Left lobe of liver (tissue), 2 donors: Measurements from ENCODE around the gene SLC45A3. TPM values are rescaled to one million over a fixed set of nuclear protein-coding genes. Genes with fewer than 3 reads are reported as not detected.
"Not testable (repeated sequence)": the region's sequence is repeated elsewhere in the genome, so short reads cannot be mapped to it uniquely, and the experiment has no call there.

ENCODE experiments used
- ATAC-seq: fragments of 200-7000 bp; cut with Tn5 transposase; one replicate; pipeline ENCODE4 v1.9.1; 2020; ENCODE audit warnings: mild to moderate bottlenecking, moderate library complexity
- DNase-seq: peaks from one replicate; pipeline ENCODE4 v3.0.0-alpha.2; 2020; ENCODE audit warnings: low spot score
- total RNA-seq: library from RNA; stranded (reverse); gene quantifications from one replicate; pipeline ENCODE4 v1.2.1, GENCODE V29; 2021
- donor health status: DM: no; HTN: no; CAD: no; lungs with moderate emphysema.
- donor health status: DM: no; HTN: yes; CAD: no.

SLC45A3 gene
- total RNA-seq, 1 donor from 2014 or later, result 21.2 TPM

DNA sequence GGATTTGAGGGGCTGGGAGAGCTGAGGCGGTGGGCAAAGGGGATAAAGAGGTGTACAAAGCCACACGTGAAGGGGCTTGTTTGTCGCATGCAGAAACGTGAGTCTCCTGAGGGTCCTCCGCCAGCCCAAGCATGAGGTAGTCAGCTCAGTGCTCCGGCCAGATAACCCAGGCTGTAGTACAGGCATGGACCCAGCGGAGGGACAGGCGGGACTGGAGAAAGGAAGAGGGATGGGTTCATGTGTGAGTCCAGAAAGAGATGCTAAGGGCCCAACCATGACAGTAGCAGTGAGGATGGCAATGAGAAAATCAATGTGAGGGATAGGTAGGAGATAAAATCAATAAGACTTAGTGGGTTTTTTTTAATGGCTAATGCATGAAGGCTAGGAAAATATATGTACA, 34.8 kb downstream of the SLC45A3 start:
- ATAC-seq (no peak), DNase-seq (no peak)

DNA sequence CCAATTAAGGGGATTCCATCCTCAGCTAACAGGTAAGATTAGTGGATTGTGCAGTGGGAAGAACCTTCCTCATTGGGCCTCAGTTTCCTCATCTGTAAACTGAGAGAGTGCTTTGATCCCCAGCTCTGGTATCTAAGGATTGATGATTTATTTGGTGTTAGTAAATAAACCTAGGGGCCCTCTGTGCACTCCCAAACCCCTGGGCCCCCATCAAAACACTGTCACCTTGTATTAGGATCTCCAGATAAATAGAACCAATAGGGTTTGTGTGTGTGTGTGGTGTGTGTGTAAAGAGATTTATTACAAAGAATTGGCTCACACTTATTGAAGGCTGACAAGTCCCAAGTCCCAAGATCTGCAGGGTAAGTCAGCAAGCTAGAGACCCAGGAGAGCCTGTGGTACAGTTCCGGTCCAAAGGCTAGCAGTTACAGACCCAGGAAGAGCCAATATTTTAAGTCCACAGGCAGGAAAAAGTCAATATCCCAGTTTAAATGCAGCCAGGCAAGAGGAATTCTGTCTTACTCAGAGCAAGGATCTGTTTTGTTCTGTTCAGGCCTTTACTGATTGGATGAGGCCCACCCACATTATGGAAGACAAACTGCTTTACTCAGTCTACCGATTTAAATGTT, 37.5 kb downstream of the SLC45A3 start:
- no peak for DNase-seq
- ATAC-seq, result peak; percentile 36

DNA sequence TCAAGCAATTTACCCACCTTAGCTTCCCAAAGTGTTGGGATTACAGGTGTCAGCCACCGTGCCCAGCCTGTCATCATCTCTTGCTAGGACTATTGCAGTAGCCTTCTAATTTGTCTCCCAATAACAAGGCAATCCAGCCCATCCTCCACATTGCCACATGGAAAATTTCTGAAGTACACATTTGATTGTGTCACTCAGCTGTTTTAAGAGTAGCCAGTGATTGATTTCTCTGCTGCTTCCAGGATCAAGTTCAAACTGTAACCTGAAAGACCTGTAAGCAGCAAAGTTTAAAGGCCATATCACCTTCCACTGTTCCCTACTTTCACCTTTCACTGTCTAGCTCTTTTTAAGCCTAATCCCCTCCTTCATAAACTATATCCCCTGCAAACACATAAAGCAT, 40.7 kb downstream of the SLC45A3 start:
- peak; percentile 74 for ATAC-seq
- DNase-seq, result peak; percentile 72

DNA sequence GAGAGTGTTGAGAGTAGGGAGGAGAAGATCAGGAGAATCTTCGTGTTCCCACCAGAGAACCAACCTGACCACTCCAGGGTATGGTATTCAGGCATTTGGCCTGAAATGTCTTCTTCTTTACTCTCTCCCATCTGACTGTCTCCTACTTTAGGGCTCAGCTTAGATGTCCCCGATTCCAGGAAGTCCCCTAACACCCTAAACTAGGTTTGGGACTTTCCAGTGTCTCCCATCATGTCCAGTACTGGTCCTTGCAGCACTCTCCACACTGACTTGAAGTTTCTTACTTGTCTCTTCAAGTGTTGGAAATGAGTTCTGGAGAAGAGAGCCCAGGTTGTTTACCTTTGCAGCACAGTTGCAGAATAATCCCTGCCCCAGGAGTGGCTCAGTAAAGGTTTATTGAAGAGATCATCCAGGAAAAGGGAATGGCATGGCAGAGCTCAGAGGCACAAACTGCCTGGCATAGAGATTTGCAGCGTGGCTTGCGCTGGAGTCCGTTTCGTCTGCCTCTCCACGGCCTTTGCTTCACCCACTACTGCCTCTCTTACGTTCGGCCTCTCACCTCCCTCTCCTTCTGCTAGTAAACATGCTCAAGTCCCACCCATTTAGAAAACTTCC, 42.3 kb downstream of the SLC45A3 start:
- DNase-seq, result no peak
- ATAC-seq, result no peak

DNA sequence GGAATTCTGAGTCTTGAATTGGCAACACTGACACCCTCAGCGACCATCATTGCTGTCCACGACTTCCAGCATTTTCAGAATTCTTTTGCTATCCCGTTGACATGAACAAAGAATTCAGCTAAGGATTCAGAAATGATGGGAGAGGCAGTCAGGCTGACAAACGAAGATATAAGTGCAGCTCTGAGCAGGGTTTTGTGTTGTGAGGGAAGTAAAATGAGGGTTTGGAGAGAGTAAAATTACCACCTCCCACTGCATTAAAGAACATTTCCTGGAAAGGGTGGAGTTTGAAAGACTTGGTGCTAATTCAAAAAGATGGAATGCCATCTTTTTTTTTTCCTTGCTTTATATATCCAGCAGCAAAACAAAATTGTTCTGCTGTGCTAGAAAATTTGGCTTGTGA, 43.6 kb downstream of the SLC45A3 start:
- no peak for DNase-seq
- no peak for ATAC-seq

DNA sequence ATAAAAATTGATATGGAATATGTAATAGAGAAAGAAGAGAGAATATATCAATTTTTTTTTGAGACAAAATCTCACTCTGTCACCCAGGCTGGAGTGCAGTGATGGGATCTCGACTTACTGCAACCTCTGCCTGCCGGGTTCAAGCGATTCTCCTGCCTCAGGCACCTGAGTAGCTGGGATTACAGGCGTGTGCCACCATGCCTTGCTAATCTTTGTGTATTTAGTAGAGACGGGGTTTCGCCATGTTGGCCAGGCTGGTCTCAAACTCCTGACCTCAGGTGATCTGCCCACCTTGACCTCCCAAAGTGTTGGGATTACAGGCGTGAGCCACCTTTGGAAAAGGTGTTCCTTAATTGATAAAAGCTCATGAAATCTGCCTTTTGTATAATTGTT, 44.2 kb downstream of the SLC45A3 start:
- not testable (repeated sequence) for DNase-seq, ATAC-seq

DNA sequence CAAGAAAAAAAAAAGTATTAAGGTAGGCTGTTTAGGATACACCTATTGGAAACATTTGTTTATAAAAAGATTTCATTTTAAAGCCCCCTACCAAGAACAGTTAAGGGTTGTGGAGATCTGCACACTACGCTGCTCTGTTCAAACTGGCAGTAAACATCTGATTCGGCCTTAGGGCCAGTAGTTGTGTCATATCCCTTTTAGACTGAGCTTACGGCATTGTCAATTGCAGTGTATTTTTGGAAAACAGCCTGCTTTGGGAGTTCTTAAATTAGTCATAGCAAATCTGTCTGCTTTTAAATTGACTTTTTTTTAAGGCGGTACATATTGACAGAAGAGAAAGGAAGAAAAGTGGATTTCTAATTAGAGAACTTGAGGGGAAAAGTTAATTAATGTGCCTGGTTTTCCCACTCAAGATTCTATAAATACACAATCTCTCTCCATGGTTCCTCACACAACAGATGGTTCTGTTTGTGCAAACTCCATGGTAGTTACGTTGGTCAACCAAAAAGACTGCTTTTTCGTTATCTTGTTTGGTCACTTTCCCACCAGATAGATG, 46.8 kb downstream of the SLC45A3 start:
- no peak for DNase-seq
- peak; percentile 16 for ATAC-seq

DNA sequence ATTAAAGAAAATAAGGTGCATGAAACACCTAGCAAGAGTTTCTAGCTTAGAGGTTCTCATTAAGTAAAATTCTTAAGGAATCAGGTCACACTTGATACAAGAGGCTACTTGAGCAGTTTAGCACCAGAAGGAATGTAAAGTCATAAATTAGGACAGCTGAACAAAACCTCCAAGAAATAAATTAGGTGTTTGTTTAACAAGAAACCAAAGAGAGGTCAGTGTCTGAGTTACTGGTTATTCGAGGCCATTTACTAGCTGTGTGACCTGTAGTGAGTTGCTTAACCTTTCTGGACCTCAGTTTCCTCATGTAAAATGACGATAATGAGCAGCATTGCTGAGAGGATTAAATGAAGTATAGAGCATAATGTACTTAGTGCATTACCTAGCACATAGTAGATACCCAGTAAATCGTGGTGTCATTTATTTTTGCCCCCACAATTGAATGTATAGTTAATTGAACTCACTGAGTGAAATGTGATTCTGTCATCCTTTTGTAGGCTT, 47.6 kb downstream of the SLC45A3 start:
- DNase-seq, result no peak
- no peak for ATAC-seq

DNA sequence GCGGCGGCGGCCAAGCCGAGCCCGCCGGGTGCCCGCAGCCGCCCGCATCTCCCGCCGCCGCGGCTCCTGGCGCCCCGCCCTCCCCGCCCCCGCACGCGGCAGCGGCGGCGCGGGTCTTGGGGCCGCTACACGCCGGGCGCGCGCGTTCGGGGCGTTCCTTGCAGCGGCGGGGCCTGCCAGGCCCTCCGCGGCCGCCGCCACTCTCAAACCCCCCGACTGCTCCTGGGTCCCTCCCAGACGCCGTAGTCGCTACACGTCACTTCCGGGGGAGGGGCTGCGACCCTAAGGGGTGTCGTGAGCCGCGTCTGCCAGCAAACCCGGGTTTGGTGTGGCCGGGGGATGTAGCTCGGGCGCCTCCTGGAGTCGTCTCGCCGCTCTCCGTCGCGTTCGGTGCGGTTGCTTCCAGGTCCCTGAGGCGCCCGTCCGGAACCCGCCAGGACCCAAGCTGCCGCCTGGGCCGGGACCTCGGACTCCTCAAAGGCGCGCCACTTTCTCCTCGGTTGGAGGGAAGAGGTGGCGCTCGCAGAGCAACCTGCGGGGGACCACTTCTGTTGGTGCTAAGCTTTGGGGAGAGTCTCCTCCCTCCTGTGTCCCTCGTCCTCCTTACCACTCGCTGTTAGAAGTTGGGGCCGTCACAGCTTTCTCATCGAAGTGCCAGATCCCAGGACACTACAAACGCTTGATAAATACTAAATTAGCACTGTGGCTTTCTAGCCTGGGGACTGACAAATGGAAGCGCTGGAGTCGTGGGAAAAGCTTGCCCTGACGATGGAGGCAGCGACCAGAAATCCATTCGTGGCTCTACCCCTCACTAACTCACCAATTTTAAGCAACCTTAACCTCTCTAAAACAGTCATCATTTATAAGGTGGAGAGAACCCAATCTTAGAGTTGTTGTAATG, 48.3 kb downstream of the SLC45A3 start, which contains the start of gene ELK4:
Gene ELK4, minus strand, starts transcription at position 244 of the 901 bp plus-strand sequence. CDS start 8,129 bp downstream, outside the sequence.
- ATAC-seq (peak; percentile 88), DNase-seq (peak; percentile 99)

DNA sequence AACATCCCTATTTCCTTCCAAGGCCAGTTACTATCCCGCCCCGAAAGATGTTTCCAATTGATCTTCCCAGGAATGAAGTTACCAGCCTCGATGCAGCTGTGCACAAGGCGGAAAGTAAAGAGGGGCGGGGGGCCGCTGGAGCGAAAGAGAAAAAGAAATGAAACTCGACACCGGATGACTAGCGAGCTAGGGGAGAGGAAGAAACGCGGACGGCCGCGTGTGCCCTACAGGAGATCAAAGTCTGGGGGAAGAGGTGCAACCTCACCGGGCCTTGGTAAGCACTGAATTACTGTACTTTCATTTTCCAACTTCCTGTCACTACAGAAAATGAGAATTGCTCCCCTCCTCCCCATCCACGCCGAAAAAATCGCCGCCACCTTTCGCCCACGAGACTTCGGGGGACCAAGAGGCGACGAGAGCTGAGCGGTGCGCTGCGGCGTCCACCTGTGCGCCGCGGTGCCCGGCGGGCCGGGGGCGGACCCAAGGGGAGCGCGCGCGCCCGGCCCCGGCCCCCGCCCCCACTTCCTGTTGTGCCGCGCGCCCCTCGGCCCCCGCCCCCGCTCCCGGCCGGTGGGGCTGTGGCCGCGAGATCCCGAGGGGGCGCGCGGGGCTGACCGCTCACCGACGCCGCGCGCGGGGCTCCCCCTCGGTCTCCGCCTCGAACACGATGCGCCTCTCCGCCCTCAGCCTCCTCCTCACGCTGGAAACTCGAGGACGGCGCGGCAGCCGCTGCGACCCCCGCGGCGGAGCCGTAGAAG, 49.1 kb downstream of the SLC45A3 start:
- DNase-seq (peak; percentile 79), ATAC-seq (peak; percentile 61)

DNA sequence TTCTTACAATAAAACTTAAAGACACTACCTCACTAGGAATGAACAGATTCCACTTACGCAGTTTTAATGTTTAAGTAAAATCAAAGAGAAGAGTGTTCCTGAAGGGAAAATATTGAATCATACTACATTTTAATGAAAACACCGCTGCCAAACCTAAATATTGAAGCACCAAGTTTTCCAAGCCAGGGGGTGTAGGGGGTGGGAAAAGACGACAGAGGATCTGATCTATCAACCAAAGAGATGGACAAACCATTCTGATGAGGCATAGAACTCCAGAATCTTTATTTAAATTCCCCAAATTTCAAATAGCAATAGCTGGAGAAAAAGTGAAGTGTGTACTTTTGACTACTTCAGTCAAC, 49.7 kb downstream of the SLC45A3 start:
- DNase-seq (no peak), ATAC-seq (no peak)

DNA sequence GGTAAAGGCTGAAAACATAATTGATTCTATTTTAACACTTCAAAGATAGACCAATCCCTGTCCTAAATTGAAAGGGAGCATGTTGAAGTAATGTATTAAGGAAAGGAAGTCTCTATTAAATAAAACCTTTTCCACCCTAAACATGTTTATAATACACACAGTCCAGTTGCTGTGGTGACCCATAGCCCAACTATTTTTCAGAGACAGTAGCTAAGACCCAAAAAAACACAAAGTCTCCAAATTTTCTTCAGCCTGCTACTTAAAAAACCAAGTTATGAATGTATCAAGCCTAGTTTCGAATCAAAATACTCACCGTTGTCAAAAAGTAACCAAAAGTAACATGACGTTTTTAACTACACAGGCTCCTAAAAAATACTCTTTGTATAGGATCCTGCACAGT, 50.1 kb downstream of the SLC45A3 start:
- ATAC-seq (no peak), DNase-seq (no peak)

DNA sequence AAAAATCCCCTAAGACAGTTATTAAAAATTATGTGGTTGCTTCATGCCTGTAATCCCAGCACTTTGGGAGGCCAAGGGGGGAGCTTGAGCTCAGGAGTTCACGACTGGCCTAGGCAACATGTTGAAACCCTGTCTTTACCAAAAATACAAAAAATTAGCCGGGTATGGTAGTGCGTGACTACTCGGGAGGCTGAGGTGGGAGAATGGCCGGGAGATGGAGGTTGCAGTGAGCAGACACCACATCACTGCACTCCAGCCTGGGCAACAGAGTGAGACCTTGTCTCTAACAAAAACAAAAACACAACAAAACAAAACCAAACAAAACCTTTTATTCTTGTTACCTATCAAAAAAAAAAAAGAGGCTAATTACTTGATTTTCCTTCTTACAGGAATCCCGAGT, 50.6 kb downstream of the SLC45A3 start:
- no peak for DNase-seq
- ATAC-seq, result no peak

DNA sequence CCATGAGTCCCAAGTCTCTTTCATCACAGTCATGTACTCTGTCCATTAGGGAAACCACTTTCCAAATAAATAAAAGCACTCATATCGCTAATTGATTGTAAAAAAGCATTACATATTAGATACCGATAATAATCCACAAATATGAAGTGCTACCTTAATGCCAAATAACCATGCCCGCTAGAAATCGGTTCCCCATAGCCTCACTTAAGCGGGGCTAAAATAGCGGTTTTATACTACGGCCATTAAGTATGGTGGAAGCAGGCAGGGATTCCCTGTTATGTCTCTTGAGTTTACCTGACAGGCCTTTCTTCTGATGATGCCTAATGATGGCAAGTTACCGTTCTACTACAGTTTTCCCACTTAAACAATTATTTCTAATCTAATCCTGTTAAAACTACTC, 52.4 kb downstream of the SLC45A3 start:
- ATAC-seq, result no peak
- no peak for DNase-seq

DNA sequence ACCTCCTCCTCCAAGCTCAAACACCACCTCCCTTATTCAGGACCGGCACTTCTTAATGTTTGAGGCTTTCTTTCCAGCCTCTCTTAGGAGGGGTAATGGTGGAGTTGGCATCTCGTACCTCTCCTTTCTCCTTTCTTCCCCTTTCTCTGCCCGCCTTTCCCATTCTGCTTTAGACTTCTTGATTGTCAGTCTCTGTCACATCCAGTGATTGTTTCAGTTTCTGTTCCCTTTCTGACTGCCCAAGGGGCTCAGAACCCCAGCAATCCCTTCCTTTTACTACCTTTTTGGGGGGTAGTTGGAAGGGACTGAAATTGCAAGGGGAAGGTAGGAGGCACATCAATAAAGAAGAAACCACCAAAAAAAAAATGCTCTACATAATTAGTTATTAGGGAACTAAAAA, 54.1 kb downstream of the SLC45A3 start:
- no peak for DNase-seq
- ATAC-seq, result no peak

DNA sequence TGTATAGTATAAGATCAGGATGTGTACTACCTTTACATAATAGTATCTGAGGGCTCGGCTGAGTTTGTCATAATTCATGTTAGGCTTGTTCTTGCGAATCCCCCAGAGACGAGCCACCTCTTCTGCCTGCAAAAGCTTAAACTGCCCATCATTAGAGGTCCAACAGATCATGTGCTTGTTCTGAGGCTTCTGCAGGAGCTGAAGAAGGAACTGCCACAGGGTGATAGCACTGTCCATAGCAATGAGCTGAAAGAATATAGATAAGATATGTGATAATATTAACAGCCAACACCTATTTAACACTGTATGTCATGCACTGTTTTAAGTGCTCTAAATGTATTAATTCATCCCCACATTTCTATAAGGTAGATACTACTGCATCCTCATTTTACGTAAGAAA, 56.7 kb downstream of the SLC45A3 start:
- no peak for ATAC-seq
- no peak for DNase-seq

DNA sequence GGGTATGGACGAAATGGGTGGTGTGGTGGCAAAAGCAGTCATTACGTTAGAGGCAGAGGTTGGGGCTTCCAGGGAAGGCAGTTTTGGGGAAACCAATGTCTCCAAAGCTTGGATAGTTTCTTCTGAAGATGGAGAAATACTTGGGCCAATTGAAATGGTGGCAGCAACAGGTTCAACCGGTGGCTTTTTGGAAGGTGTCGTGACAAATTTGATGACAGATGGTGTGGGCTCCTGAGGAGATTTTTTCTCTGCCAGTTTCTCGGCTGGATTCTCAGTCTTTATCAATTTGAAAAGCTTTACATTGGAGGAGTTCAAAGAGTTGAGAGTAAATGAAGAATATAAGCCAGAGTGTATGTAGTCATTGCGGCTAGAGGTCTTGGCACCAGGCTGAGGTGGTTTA, 60.0 kb downstream of the SLC45A3 start:
- no peak for DNase-seq
- ATAC-seq, result no peak

DNA sequence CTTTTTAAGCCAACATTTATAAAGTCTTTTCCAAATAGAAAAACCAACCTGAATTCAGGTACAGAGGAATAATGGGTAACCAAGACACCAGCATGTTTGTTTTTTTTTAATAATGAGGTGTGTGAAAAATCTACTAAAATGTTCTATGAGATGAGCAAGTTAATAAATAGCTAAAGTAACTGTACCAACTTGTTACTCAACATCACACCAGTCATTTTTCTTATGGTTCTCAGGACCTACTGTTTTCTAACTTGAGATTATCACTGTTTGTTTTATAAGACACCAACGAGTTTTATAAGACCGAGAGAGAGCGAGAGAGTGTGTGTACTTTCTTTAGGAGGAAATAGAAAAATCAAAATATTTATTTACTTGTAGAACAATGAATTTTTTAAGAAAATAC, 60.9 kb downstream of the SLC45A3 start:
- ATAC-seq (no peak), DNase-seq (no peak)

DNA sequence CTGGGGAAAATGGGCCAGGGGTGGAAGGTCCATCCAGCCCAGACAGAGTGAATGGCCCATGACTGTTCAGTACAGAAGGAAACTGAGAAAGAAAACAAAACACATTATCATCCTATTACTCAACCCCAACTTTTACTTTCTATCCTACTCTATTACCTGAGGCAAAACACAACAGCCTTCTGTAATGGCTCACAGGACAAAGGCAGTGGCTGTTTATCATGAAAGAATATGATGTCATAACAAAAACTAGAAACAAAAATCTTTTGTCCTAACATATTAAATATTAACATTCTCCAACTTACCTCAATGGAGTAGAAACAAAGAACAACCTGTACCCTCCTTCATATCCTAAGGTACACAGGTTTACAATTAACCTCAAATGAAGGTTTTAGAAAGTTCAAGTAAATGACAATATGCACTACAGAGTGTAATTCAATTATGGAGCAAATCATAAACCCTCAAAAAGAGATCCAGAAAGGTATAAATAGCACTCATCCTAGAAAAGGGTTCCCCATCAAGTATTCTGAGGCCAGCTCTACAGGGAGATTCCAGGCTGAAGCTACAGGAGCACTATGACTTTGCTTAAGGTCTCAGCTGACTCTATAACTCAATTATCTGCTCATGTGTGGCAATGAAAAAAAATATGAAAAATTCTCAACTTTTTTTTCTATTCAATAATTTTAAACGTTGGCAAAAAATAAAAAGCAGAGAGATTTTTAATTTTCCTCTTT, 63.6 kb downstream of the SLC45A3 start:
- ATAC-seq (no peak), DNase-seq (no peak)

DNA sequence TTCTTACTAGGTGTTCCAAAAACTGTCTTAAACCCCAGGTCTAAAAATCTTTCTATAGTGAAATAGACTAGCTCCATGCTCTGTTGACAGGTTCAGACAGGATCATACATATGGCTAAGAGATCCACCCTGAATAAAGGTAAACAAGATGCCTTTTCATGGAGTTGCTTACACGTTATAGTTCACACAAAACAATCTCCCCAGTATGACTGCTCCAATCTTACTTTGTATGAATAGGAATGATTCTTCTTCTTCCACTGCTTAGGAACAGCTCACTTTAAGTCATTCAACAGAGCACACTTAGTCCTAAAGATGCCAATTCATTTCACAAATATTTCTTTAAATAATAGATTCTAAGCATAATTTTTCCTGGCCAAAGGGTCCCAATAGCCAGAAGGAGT, 64.5 kb downstream of the SLC45A3 start:
- ATAC-seq (no peak), DNase-seq (no peak)
